ENCODE results near the gene ACER1.
"Not testable (repeated sequence)": the region's sequence is repeated elsewhere in the genome, so short reads cannot be mapped to it uniquely, and the experiment has no call there.

ACER1 gene

DNA sequence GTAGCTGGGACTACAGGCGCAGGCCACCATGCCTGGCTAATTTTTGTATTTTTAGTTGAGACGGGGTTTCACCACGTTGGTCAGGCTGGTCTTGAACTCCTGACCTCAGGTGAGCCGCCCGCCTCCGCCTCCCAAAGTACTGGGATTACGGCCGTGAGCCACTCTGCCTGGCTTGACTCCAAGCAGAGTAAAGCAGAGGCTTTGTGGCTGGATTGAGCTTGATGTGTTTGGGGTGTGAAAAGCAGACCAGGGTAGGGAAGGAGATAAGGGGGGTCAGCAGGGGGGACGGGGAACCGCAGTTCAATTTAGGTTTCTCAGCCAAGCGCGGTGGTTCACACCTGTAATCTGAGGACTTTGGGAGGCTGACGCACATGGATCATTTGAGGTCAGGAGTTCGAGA lies 23.8 kb upstream of the ACER1 start:
- DNase-seq (ENCODE audit: low spot score) = no peak

DNA sequence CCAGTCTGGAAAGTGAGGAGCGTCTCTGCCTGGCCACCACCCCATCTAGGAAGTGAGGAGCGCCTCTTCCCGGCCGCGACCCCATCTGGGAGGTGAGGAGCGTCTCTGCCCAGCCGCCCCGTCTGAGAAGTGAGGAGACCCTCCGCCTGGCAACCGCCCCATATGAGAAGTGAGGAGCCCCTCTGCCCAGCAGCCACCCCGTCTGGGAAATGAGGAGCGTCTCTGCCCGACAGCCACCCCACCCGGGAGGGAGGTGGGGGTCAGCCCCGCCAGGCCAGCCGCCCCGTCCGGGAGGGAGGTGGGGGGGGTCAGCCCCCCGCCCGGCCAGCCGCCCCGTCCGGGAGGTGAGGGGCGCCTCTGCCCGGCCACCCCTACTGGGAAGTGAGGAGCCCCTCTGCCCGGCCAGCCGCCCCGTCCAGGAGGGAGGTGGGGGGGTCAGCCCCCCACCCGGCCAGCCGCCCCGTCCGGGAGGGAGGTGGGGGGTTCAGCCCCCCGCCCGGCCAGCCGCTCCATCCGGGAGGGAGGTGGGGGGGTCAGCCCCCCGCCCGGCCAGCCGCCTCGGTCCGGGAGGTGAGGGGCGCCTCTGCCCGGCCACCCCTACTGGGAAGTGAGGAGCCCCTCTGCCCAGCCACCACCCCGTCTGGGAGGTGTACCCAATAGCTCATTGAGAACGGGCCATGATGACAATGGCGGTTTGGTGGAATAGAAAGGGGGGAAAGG lies 22.1 kb upstream of the ACER1 start:
- not testable (repeated sequence) for DNase-seq (ENCODE audit: low spot score)

DNA sequence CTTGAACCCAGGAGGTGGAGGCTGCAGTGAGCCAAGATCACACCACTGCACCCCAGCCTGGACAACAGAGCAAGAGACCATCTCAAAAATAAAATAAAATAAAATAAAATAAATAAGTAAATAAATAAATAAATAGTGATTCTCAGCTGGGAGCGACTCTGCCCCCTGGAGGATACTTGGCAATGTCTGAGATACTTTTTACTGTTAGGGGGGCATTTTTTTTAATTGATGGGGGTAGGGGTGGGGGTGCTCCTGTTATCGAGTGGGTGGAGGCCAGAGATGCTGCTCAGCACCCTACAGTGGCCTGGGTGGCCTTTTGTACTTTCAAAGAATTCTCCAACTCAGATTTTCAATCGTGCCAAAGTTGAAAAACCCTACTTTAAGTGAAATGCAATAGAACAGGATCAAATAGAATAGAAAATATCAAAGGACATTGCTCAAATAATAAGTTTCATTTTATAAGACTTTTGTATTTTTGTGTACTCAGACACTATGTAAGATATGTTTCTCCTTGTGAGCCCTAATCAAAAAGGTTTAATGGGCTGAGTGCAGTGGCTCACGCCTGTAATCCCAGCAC lies 20.8 kb upstream of the ACER1 start:
- DNase-seq (ENCODE audit: low spot score) = no peak

DNA sequence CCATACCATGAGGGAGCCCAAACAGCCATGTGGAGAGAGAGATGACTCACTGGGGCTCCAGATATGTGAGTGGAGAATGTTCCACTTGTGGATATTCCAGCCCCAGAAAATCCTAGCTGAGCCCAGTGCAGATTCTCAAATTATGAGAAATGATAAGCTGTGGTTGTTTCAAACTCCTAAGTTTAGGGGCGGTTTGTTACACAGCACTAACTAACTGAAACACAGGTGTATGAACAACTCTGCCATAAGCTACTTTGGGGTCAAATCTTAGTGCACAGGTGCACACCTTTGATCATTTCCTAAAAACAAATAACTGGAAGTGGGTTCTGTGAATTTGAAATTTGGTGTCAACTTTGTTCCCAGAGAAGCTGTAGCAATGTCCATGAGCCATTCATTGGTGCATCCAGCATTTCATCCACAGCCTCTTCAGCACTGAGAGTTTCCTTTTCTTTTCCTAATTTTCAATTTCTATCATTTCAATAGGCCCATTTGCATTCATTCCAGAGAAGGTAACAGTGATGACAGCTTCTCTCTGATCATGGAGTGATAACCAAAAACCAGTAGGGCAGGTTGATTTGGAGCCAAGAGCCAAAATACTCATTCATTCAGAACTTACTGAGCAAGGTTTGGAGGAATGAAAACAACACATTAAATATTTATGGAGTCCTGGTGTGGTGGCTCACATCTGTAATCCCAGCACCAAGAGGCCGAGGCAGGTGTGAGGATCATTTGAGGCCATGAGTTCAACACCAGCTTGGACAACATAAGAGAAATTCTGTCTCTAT lies 19.2 kb upstream of the ACER1 start:
- DNase-seq (ENCODE audit: low spot score) = no peak

DNA sequence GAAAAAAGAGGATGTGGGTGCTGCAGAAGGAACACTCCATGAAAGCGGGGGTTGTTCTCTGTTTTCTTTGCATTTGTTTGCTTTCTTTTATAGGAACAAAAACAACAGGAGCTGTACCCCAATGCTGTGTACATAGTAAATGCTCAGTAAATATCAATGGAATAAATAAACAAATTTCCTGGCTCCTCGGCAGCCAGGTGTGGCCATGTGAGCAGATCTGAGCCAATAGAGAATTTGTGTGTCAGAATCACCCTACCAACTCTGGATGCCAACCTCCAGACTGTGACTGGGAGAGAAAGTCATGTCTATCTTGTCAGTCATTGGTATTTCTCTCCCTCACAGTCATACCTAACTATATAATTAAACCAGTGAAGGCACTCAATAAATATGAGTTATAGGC lies 17.3 kb upstream of the ACER1 start:
- DNase-seq (ENCODE audit: low spot score) = no peak

DNA sequence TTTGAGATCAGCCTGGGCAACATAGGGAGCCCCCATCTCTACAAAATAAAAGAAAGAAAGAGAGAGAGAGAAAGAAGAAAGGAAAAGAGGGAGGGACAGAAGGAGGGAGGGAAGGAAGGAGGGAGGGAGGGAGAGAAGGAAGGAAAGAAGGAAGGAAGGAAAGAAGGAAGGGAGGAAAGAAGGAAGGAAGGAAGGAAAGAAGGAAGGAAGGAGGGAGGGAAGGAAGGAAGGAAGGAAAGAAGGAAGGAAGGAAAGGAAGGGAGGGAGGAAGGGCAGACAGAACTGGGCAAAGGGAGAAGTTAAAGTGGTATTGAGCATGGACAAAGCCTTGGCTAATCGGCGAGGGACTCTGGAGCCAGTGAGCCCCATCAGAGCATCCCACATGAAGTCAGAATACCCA lies 15.9 kb upstream of the ACER1 start:
- not testable (repeated sequence) for DNase-seq (ENCODE audit: low spot score)

DNA sequence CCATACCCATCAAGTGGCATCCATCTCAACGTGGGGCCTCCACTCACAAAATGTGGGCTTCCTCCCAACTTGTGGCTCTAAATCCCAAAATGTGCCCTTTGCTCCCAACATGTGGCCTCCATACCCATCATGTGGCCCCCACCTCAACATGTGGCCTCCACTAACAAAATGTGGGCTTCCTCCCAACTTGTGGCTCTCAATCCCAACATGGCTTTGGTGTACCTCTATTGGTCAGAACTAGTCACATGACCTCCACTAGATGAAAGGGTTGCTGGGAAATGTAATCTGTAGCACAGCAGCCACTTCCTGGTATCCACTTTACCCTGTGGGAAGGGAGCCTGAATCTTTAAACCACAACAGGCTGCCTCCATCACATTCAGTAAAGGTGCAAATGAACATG lies 10.1 kb upstream of the ACER1 start:
- DNase-seq (ENCODE audit: low spot score) = no peak

DNA sequence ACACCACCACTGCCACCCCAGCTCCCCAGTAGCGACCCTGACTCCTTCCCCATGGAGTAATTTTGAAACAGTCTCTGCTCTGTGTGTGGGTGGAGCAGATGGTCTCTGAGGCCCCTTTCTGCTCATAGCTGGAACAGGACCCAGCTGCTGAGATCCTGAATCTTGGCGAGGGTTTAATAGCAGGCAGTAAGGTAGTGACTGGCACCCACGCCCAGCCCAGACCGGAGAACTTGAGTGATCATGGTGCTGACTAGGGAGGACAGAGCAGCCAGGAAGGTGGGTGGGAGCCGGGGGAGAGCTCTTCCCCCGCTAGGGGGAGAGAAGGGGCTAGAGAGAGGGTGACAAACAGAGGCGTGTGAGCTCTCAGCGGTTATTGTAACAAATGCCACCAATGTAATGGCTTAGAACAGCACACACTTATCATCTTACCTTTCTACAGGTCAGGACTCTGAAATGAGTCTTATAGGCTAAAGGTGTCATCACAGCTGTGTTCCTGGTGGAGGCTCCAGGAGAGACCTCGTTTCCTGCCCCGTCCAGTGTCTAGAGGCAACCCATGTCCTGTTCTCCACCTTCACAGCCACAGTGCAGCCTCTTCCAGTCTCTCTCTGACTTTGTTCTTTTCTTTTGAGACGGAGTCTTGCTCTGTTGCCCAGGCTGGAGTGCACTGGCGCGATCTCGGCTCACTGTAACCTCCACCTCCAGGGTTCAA lies 7.2 kb upstream of the ACER1 start:
- DNase-seq (ENCODE audit: low spot score) = no peak

DNA sequence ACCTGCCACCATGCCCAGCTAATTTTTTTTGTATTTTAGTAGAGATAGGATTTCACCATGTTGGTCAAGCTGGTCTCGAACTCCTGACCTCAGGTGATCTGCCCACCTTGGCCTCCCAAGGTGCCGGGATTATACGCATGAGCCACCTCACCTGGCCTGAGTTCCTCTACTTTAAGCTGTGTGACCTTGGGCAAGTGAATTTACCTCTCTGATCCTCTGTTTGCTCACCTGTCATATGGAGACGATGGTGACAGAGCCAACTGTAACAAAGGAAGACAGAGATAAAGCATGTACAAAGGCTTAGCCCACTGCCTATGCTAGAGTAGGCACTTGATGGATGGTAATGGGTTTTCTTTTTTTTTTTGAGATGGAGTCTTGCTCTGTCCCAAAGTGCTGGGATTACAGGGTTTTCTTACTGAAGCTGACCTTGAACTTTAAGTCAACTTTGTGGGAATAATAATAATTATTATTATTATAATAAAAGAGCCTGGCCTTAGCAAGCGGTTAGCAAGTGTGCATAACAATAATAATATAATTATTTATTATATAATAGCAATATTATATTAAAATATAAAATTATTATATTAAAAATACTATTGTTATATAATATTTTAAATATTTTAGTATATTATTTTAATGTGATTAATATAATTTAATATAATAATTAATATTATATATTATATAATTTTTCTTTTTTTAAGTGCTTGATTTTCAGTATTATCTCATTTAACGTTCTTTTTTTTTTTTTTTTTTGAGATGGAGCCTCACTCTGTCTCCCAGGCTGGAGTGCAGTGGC lies 1.3 kb upstream of the ACER1 start:
- no peak for DNase-seq (ENCODE audit: low spot score)

DNA sequence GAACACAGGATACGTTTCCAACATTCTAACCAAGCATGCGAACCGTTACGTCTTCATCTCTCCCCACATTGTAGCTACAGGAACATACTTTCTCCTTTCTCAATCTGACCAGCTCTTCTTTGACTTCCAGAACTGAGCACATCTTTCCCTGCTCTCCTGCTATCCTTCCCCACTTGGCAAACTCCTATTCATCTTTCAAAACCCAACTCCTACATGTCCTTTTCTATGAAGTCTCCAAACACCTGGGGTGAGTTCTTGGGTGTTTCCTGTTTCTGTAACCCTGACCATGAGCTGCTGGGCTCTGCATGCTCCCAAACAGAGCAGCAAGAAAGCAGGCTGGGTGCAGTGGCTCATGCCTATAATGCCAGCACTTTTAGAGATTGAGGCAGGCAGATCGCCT lies 6.6 kb downstream of the ACER1 start:
- no peak for DNase-seq (ENCODE audit: low spot score)

DNA sequence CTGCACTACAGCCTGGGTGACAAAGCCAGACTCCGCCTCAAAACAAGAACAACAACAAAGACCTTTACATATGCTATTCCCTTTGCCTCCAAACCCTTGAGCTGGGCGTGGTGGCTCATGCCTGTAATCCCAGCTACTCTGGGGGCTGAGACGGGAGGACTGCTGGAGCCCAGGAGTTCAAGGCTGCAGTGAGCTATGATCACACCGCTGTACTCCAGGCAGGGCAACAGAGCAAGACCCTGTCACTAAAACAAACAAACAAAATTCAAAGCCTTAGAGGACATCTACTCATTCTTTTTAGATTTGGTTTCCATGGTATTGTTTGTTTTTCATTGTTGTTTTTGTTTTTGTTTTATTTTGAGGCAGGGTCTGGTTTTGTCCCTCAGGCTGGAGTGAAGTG lies 7.8 kb downstream of the ACER1 start:
- no peak for DNase-seq (ENCODE audit: low spot score)

DNA sequence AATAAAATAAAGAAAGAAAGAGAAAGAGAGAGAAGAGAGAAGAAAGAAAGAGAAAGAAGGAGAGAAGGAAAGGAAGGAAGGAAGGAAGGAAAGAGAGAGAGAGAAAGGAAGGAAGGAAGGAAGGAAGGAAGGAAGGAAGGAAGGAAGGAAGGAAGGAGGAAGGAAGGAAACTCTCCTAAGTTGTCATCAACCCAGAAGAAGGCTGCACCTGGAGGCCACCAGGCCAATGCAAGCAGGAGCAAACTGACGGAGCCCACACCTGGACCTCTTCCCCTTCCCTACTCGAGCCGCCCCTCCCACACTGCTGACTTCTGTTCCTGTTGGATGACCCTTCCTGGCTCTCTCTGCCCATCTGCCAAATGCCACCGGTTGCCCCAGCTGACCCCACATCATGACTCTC lies 8.7 kb downstream of the ACER1 start:
- no peak for DNase-seq (ENCODE audit: low spot score)

DNA sequence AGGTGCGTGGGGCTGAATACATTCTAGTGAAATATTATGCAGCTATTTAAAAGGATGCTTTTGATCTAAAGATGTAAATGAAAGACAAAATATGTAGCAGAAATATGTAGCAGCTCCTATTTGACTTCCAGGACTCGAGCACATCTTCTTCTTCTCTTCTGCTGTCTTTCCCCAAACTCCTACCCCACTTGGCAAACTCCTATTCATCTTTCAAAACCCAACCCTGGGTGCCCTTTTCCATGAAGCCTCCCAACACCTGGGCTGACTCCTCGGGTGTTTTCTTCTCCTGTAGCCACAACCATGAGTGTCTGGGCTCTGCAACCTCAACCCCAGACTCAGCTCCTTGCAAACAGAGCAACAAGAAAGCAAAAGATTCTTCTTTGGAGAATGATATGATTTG lies 11.1 kb downstream of the ACER1 start:
- no peak for DNase-seq (ENCODE audit: low spot score)

DNA sequence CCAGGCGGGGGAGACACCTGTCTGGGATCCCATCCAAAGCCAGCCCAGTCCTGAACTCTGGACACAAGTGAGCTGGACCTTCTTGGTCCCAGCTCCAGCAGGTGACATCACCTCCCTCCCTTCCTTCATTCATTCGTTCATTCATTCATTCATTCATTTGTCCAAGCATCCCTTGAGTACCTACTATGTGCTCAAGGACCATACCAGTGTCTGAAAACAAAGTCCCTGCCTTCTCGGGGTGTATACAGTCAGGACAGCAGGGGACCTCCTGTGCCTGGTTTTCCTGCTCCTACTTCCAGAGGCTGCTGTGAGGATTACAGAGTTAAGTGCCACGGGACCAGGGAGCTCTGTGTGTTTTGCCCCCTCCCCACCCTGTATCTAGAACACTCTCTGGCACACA lies 14.0 kb downstream of the ACER1 start:
- DNase-seq (ENCODE audit: low spot score) = no peak

DNA sequence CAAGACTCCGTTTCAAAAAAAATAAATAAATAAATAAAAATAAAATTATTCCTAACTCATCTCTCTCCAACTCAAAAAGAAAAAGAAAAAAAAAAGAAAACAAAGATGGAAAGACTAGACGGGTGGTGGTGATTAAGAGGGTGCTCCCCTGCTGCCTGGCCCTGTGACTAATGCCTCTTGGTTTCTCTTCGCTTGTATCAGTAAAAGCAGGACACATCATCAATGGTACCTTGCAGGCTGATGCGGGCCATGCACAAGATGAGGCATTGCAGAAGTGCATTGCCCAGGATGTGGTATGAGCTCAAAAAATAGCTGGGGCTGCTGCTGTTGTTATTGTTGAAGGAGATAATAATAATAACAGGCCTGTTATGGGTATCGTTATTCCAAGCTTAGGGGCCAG lies 14.6 kb downstream of the ACER1 start:
- no peak for DNase-seq (ENCODE audit: low spot score)

DNA sequence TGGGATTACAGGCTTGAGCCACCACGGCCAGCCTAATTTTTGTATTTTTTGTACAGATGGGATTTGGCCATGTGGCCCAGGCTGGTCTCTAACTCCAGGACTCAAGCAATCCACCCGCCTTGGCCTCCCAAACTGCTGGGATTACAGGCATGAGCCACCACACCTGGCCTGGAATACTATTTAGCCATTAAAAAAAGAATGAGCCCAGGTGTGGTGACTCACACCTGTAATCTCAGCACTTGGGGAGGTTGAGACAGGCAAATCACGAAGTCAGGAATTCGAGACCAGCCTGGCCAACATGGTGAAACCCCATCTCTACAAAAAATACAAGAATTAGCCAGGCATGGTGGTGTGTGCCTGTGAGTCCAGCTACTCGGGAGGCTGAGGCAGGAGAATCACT lies 17.8 kb downstream of the ACER1 start:
- DNase-seq (ENCODE audit: low spot score) = not testable (repeated sequence)

DNA sequence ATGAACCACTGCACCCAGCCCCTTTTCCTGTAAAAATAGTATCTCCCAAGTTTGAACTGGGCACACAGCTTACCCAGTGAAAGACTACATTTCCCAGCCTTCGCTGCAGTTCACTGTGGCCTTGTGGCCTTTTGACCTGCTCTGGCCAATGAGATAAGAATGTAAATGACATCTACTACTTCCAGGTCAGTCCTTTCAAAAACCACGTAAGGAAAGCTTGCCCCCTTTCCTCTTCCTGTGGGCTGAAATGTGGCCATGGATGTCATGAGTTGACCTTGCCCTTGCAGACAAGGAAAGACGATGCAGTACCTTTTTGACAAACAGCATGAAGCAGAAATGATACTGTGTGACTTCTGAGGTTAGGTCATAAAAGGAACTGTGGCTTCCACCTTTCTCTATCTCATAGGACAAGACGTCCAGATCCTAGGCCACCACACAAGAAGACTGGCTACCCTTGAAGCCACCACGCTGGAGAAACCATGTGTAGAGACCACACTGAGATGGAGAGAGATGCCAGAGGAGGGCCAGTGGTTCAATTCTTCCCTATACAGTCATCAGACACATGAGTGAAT lies 19.9 kb downstream of the ACER1 start:
- DNase-seq (ENCODE audit: low spot score) = no peak

DNA sequence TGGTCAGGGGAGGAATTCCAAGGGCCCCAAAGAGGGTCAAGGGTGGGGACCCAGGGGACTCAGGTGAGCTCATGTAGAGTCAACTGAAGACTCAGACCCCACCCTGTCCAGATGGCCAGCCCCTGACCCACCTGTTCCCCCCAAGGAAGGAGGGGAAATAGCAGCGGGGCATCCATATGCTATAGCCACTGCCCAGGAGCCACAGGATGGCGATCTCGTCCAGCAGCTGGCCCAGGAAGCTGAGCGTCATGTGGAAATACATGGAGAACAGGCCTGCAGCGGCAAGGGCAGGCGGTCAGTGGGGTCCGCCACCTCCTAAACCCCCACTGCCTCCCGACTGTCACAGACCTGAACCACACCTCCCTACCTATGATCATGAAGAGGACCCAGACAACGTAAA lies 21.4 kb downstream of the ACER1 start:
- no peak for DNase-seq (ENCODE audit: low spot score)

DNA sequence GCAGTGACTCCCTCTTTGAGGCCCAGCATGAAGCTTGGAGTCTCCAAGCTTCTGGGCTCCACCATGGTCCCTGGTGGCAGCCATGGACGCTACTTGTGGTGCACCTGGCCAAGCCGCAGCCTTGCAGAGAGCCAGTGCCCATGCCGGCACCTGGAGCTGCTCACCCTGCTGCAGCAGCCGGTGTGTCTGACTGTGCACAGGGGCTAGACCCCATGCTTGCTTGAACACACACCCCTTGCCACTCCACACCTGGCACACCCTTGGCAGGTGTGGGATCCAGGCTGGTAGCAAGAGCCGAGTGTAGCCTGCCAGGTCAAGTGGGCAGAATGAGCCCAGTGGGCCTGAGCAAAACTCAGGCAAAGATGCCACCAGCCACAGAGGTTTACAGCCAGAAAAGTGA lies 35.0 kb downstream of the ACER1 start:
- DNase-seq (ENCODE audit: low spot score) = no peak

DNA sequence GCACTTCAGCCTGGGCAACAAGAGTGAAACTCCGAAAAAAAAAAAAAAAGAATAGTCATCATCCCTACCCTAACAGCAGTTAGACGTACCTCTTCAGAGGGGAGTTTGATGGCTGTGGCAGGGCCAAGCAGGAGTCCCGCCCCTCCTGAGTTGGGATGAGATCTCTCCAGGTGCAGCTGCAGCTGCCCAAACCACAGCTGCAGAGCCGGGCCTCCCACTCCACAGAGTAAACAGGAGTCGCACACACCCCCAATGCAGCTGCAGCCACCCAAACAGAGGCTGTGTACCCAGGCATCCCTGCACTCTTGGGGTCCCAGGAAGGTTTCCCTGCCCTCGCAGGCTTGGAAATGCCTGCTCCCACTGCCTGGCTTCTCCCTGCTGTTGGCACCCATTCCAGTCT lies 36.2 kb downstream of the ACER1 start:
- DNase-seq (ENCODE audit: low spot score) = no peak

DNA sequence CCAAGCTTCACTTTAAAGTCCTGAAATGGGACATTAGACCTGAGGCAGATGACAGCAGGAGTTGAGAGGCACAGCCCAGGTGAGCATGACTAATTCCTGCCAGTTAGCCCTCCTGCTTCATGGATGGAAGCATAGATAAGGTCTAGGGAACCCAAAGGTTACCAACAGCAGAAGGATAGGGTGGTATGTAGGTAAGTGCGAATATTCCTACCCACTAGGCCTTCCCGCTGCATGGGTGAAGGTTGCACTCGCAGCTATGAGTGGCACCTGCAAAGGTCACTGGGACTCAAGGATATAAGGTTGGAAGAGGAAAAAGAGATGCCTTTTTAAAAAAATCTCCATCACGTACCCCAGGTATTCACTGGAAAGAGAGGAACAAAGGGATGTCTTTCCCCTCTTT lies 41.4 kb downstream of the ACER1 start:
- no peak for DNase-seq (ENCODE audit: low spot score)

DNA sequence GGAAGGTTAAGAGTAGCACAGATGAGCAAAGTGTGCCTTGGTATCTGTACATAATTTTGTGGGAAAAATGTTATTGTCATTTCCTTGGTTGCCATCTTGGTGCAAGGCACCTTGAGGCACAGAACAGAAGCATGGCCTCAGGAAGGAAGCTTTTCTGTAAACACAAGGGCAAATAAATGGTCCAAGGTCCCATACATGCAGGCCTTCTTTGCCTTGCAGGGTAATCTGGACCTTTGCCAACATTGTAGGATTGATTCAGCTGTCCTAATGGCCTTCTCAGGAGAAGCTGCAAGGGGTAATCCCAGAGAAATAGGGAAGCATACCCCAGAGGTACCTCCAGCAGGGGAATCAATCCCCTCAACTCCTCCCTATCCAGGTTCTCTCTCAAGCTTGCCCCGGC lies 44.7 kb downstream of the ACER1 start:
- no peak for DNase-seq (ENCODE audit: low spot score)
